Endothelial cell of umbilical vein (primary cell): ENCODE data around the gene CUX1. TPM values are rescaled to one million over a fixed set of nuclear protein-coding genes. Genes with fewer than 3 reads are reported as not detected.

Experiments used
- BruUV-seq: library from RNA; stranded (reverse); fragments of 400-500 nt; replicated peaks from 2 replicates; lab custom pipeline; 2021; lab: Mats Ljungman, UMichigan
- CTCF ChIA-PET: fragments of 300-600, 350-600 bp; sonication (Branson Sonifier 250); formaldehyde crosslinking; loops from one replicate; lab custom pipeline; 2021; ENCODE audit warnings: antibody characterized with exemption, inconsistent platforms; lab: Charles Lee
- POLR2A ChIA-PET: fragments of 300-600, 350-600 bp; sonication (Branson Sonifier 250); formaldehyde crosslinking; loops from one replicate; lab custom pipeline; 2021; ENCODE audit warnings: antibody characterized with exemption, inconsistent platforms; lab: Charles Lee
- DNase-seq: peaks from one replicate; pipeline ENCODE4 v3.0.0-alpha.2; 2011; ENCODE audit warnings: low read depth, low spot score
- FAIRE-seq: peaks from 2 replicates; lab custom pipeline; 2011; peaks lifted over from hg19 to GRCh38; lab: Jason Lieb, UNC
- H2AFZ ChIP-seq: 2 replicates; pipeline ENCODE4 v1.6.0; 2012; ENCODE audit warnings: low read depth, low read length, control low read depth, inconsistent platforms
- H3K27ac ChIP-seq: 2 replicates; pipeline ENCODE4 v1.5.1; 2011; ENCODE audit warnings: low read depth, mild to moderate bottlenecking, control low read depth, low read length, moderate library complexity; ENCODE audit not compliant: insufficient read depth
- H3K27me3 ChIP-seq, 2 experiments: 2 replicates each; pipeline versions ENCODE4 v1.6.0 to v1.6.1; 2011; ENCODE audit warnings: low read length in 2 of 2, mixed read lengths in 1 of 2; ENCODE audit not compliant: control insufficient read depth in 2 of 2, insufficient read depth in 2 of 2
- H3K36me3 ChIP-seq, 2 experiments: 2 replicates in 1 of 2; 3 replicates in 1 of 2; pipeline ENCODE4 v1.5.1; 2011; ENCODE audit warnings: low read length in 2 of 2, mild to moderate bottlenecking in 1 of 2, moderate library complexity in 1 of 2; ENCODE audit not compliant: control insufficient read depth in 2 of 2, insufficient read depth in 2 of 2; ENCODE audit errors: extremely low read depth in 1 of 2
- H3K4me1 ChIP-seq: 3 replicates; pipeline ENCODE4 v1.5.1; 2011; ENCODE audit warnings: mild to moderate bottlenecking, low read length; ENCODE audit not compliant: control insufficient read depth, insufficient read depth; ENCODE audit errors: extremely low read depth
- H3K4me2 ChIP-seq: 2 replicates; pipeline ENCODE4 v1.6.1; 2011; ENCODE audit warnings: low read length, control low read depth, mixed read lengths; ENCODE audit not compliant: insufficient read depth
- H3K4me3 ChIP-seq, 3 experiments: fragments of 200-600 bp in 1 of 3; sonication (generic), shearing (Covaris generic) in 1 of 3; replicated peaks in 1 of 3; 2 replicates each; pipeline ENCODE4 v1.5.1; 2011 to 2016; ENCODE audit warnings: control low read depth in 3 of 3, low read length in 3 of 3, mild to moderate bottlenecking in 2 of 3, inconsistent platforms in 1 of 3, low read depth in 1 of 3, moderate library complexity in 1 of 3; ENCODE audit not compliant: insufficient read depth in 1 of 3
- H3K79me2 ChIP-seq: 2 replicates; pipeline ENCODE4 v1.6.0; 2012; ENCODE audit warnings: low read length, inconsistent platforms; ENCODE audit not compliant: control insufficient read depth, insufficient read depth
- H3K9ac ChIP-seq: replicated peaks from 2 replicates; pipeline ENCODE3; 2011; ENCODE audit warnings: low read length, control low read depth; ENCODE audit not compliant: insufficient read depth; ENCODE audit errors: extremely low read depth
- H3K9me1 ChIP-seq: replicated peaks from 3 replicates; pipeline ENCODE4 v1.6.0; 2011; ENCODE audit warnings: mild to moderate bottlenecking, low read length; ENCODE audit not compliant: control insufficient read depth, insufficient read depth; ENCODE audit errors: extremely low read depth
- H3K9me3 ChIP-seq: replicated peaks from 2 replicates; pipeline ENCODE4 v1.5.1; 2012; ENCODE audit warnings: low read length, inconsistent platforms; ENCODE audit not compliant: control insufficient read depth, insufficient read depth
- H4K20me1 ChIP-seq: replicated peaks from 2 replicates; pipeline ENCODE3; 2011; ENCODE audit warnings: mild to moderate bottlenecking, low read length; ENCODE audit not compliant: control insufficient read depth, insufficient read depth; ENCODE audit errors: extremely low read depth
- EZH2 ChIP-seq: IDR thresholded peaks from 2 replicates; pipeline ENCODE4 v1.6.1; 2012; ENCODE audit warnings: borderline replicate concordance, low read depth, mild to moderate bottlenecking, moderate library complexity, low read length, inconsistent platforms; ENCODE audit not compliant: severe bottlenecking
- JUN ChIP-seq: IDR thresholded peaks from 2 replicates; pipeline ENCODE4 v1.6.1; 2011; ENCODE audit warnings: borderline replicate concordance, low read depth; ENCODE audit not compliant: insufficient read length, insufficient read depth
- MYC ChIP-seq: IDR thresholded peaks from one replicate; pipeline ENCODE4 v1.6.1; 2011; ENCODE audit warnings: mild to moderate bottlenecking, low read depth, low read length
- POLR2A ChIP-seq: IDR thresholded peaks from 2 replicates; pipeline ENCODE4 v1.6.1; 2012; ENCODE audit warnings: low read depth, mild to moderate bottlenecking, control low read depth, low read length
- dilution Hi-C: fragments of 300-500 bp; cut with MboI; formaldehyde crosslinking; loops from one replicate; pipeline ENCODE4 v1.15.0; 2019; ENCODE audit warnings: low sequenced_read_pairs; ENCODE audit not compliant: extremely low pct_ligation_motif_present
- intact Hi-C: fragments of 100-400 bp; cut with micrococcal nuclease; formaldehyde crosslinking; loops from one replicate; pipeline ENCODE4 v1.10.0; 2022
- polyA plus RNA-seq, 4 experiments: library from polyadenylated mRNA; depleted of rRNA in 3 of 4; stranded (reverse) in 3 of 4; unstranded in 1 of 4; fragments of >200 nt; gene quantifications; 2 replicates each; pipeline versions ENCODE4 v1.2.1 to v1.2.3, GENCODE V29; 2011 to 2012; ENCODE audit warnings: missing spikeins in 1 of 4
- total RNA-seq: library from RNA; stranded (reverse); gene quantifications from 2 replicates; pipeline ENCODE4 v1.2.3, GENCODE V29; 2021

The CUX1 gene
- total and polyA plus RNA-seq, 2 donors (not counting 3 experiments of a cell fraction or from before 2014, with no cell fraction given), result 13.8 to 49.8 TPM

GRCh38 chr7:102075126-102075525 is 257.7 kb downstream of the CUX1 start:
- no peak overlapping the region for H3K4me2 ChIP-seq
- H3K9ac ChIP-seq, result no peak overlapping the region
- H3K79me2 ChIP-seq, result no peaks in the 10 kb centered on the region
- no peak overlapping the region for H3K4me3 ChIP-seq
- H3K9me3 ChIP-seq, result no peaks in the 10 kb centered on the region
- dilution Hi-C loops (no loop called here), intact Hi-C loops (no loop called here)
- H3K27me3 ChIP-seq, result no peaks in the 10 kb centered on the region
- FAIRE-seq (no peak), DNase-seq (no peak)
- H3K36me3 ChIP-seq, result peaks cover 0 to 2% of the 10 kb centered on the region in 2 experiments
- CTCF ChIA-PET, result no interaction called here
- H4K20me1 ChIP-seq, result no peaks in the 10 kb centered on the region
- no peaks in the 10 kb centered on the region for H3K9me1 ChIP-seq
- no peaks in the 10 kb centered on the region for H3K4me1 ChIP-seq
- no TSS peak for BruUV-seq
- H2AFZ ChIP-seq, result no peak overlapping the region
- no peak overlapping the region for H3K27ac ChIP-seq
- TF ChIP-seq MYC, result no peak
- POLR2A ChIA-PET, result no interaction called here

- H3K9me3 ChIP-seq, result no peaks in the 10 kb centered on the region
- dilution Hi-C loops (no loop called here), intact Hi-C loops (no loop called here)
- H3K4me1 ChIP-seq, result no peaks in the 10 kb centered on the region
- no peaks in the 10 kb centered on the region for H3K27me3 ChIP-seq
- ChIA-PET POLR2A (no interaction called here), CTCF (no interaction called here)
- H3K4me2 ChIP-seq, result no peak overlapping the region
- TF ChIP-seq MYC (no peak), EZH2 (no peak), JUN (no peak), POLR2A (no peak)
- H3K9ac ChIP-seq, result no peak overlapping the region
- H2AFZ ChIP-seq, result no peak overlapping the region
- peaks cover 0 to 2% of the 10 kb centered on the region in 2 experiments for H3K36me3 ChIP-seq
- FAIRE-seq (no peak), DNase-seq (no peak)
- H3K27ac ChIP-seq, result no peak overlapping the region
- H4K20me1 ChIP-seq, result no peaks in the 10 kb centered on the region
- no TSS peak for BruUV-seq
- no peak overlapping the region for H3K4me3 ChIP-seq
- no peaks in the 10 kb centered on the region for H3K9me1 ChIP-seq
- no peaks in the 10 kb centered on the region for H3K79me2 ChIP-seq
These were observed 258.2 kb downstream of the CUX1 start for GRCh38 chr7:102075553-102076135.
